Activated CD4-positive, alpha-beta T cell treated with anti-CD3 and anti-CD28 coated beads, Interleukin-2, amount 50 U/mL, for 1 hour (primary cell): ENCODE results near the gene OSBPL2.

Experiments used
- DNase-seq: peaks from one replicate; pipeline ENCODE4 v3.0.0-alpha.2; 2020

OSBPL2 gene

GRCh38 chr20:62208061-62208794 is 30.1 kb upstream of the OSBPL2 start:
- no peak for DNase-seq

- no peak for DNase-seq
These were observed 29.2 kb upstream of the OSBPL2 start for GRCh38 chr20:62208795-62209755.

- no peak for DNase-seq
These were observed 28.3 kb upstream of the OSBPL2 start for GRCh38 chr20:62209850-62210495.

- DNase-seq: no peak
These were observed 27.8 kb upstream of the OSBPL2 start for GRCh38 chr20:62210496-62210855.

GRCh38 chr20:62211216-62211615 is 27.1 kb upstream of the OSBPL2 start:
- no peak for DNase-seq

GRCh38 chr20:62211769-62212288 is 26.5 kb upstream of the OSBPL2 start:
- DNase-seq: no peak

- no peak for DNase-seq
These were observed 26.0 kb upstream of the OSBPL2 start for GRCh38 chr20:62212299-62212698.

GRCh38 chr20:62214067-62214466 is 24.3 kb upstream of the OSBPL2 start:
- DNase-seq: no peak

GRCh38 chr20:62215020-62215990 is 23.0 kb upstream of the OSBPL2 start:
- no peak for DNase-seq

GRCh38 chr20:62215991-62216635 is 22.2 kb upstream of the OSBPL2 start:
- no peak for DNase-seq

- no peak for DNase-seq
These were observed 21.4 kb upstream of the OSBPL2 start for GRCh38 chr20:62216636-62217566.

- DNase-seq: no peak
These were observed 20.2 kb upstream of the OSBPL2 start for GRCh38 chr20:62217913-62218773.

GRCh38 chr20:62219101-62219991 is 19.0 kb upstream of the OSBPL2 start:
- no peak for DNase-seq

- DNase-seq: peak; percentile 34
These were observed 18.2 kb upstream of the OSBPL2 start, which contains the start of gene HRH3 for GRCh38 chr20:62219992-62220665. Gene HRH3 (minus strand): TSS chr20:62220278. CDS start chr20:62219970, 308 bp downstream.

GRCh38 chr20:62220666-62221568 is 17.4 kb upstream of the OSBPL2 start:
- no peak for DNase-seq

- DNase-seq: no peak
These were observed 16.0 kb upstream of the OSBPL2 start for GRCh38 chr20:62222266-62222850.
